AG10803 (cell line): ENCODE measurements around the gene APBB2.
A peak's percentile ranks its signal among the peaks of the same experiment; 100 is the strongest.

Experiments used
- DNase-seq: peaks from one replicate; pipeline ENCODE4 v3.0.0; 2010; ENCODE audit warnings: low read depth
- H3K4me3 ChIP-seq: 2 replicates; pipeline ENCODE4 v1.5.1; 2011; ENCODE audit warnings: mild to moderate bottlenecking, low read length, control low read depth
- CTCF ChIP-seq: conservative IDR thresholded peaks from 2 replicates; pipeline ENCODE4 v1.5.1; 2011; ENCODE audit warnings: mild to moderate bottlenecking, low read length, control low read depth, inconsistent platforms

Gene APBB2

GRCh38 chr4:40966091-40966490 lies 248.3 kb downstream of the APBB2 start:
- no peak overlapping the region for H3K4me3 ChIP-seq
- no peak for DNase-seq
- TF ChIP-seq CTCF: no peak

- no peak for DNase-seq
- no peak for TF ChIP-seq CTCF
- no peak overlapping the region for H3K4me3 ChIP-seq
Observed at GRCh38 chr4:40963897-40964478, 250.4 kb downstream of the APBB2 start.

- no peak for TF ChIP-seq CTCF
- H3K4me3 ChIP-seq: no peak overlapping the region
- peak; percentile 40 for DNase-seq
Observed at GRCh38 chr4:40962551-40963180, 251.7 kb downstream of the APBB2 start.

GRCh38 chr4:40960941-40961340 lies 253.4 kb downstream of the APBB2 start:
- DNase-seq: no peak
- TF ChIP-seq CTCF: no peak
- H3K4me3 ChIP-seq: no peak overlapping the region

GRCh38 chr4:40957281-40957680 lies 257.1 kb downstream of the APBB2 start:
- H3K4me3 ChIP-seq: no peak overlapping the region
- TF ChIP-seq CTCF: no peak
- peak; percentile 54 for DNase-seq

- TF ChIP-seq CTCF: no peak
- DNase-seq: peak; percentile 70
- H3K4me3 ChIP-seq: no peak overlapping the region
Observed at GRCh38 chr4:40956721-40957255, 257.6 kb downstream of the APBB2 start.

- TF ChIP-seq CTCF: no peak
- no peak for DNase-seq
- H3K4me3 ChIP-seq: no peak overlapping the region
Observed at GRCh38 chr4:40954088-40954668, 260.2 kb downstream of the APBB2 start.
